BJ (cell line): ENCODE data around the gene TP53RK. TPM values are rescaled to one million over a fixed set of nuclear protein-coding genes. Genes with fewer than 3 reads are reported as not detected.

Source experiments
- CTCF ChIA-PET: fragments of 350-600 bp; formaldehyde crosslinking; extraction: SDS; loops from one replicate; lab custom pipeline; 2021; ENCODE audit warnings: antibody characterized with exemption, inconsistent platforms; lab: Yijun Ruan, JAX
- POLR2A ChIA-PET: fragments of 300-600 bp; sonication (Branson Sonifier 250); formaldehyde crosslinking; extraction: SDS; loops from one replicate; lab custom pipeline; 2021; ENCODE audit warnings: antibody characterized with exemption; lab: Charles Lee
- DNase-seq: peaks from one replicate; pipeline ENCODE4 v3.0.0-alpha.2; 2011; ENCODE audit warnings: low read depth
- H3K27me3 ChIP-seq: 2 replicates; pipeline ENCODE4 v1.6.0; 2011; ENCODE audit warnings: low read length; ENCODE audit not compliant: control insufficient read depth, insufficient read depth
- H3K36me3 ChIP-seq: 2 replicates; pipeline ENCODE4 v1.5.1; 2011; ENCODE audit warnings: low read length; ENCODE audit not compliant: control insufficient read depth, insufficient read depth
- H3K4me3 ChIP-seq: 2 replicates; pipeline ENCODE4 v1.5.1; 2011; ENCODE audit warnings: low read depth, mild to moderate bottlenecking, control low read depth, low read length
- CTCF ChIP-seq: IDR thresholded peaks from 2 replicates; pipeline ENCODE4 v1.5.1; 2011; ENCODE audit warnings: low read depth, mild to moderate bottlenecking, control low read depth, inconsistent platforms, low read length, moderate library complexity; ENCODE audit not compliant: insufficient read depth
- polyA plus RNA-seq: library from polyadenylated mRNA; depleted of rRNA; stranded (reverse); fragments of >200 nt; gene quantifications from 2 replicates; pipeline ENCODE4 v1.2.3, GENCODE V29; 2011

Gene TP53RK
- polyA plus RNA-seq, 1 experiment: 7.2 TPM

- no peak for TF ChIP-seq CTCF
- Histone ChIP-seq H3K4me3 (no peak overlapping the region), H3K36me3 (no peaks in the 10 kb centered on the region), H3K27me3 (no peaks in the 10 kb centered on the region)
- CTCF ChIA-PET: interaction anchor here (0.8 to 1.1 kb wide), 2 partner anchors 10 to 12 kb away, joined by 3 read pairs; no protein-coding TSS in a partner anchor
- POLR2A ChIA-PET: no interaction called here
- no peak for DNase-seq
Measured at GRCh38 chr20:46640536-46641311, 48.5 kb downstream of the TP53RK start.

GRCh38 chr20:46640044-46640443 is 49.2 kb downstream of the TP53RK start:
- H3K36me3 ChIP-seq: no peaks in the 10 kb centered on the region
- TF ChIP-seq CTCF: no peak
- ChIA-PET CTCF (interaction anchor here (1.1 kb wide), 1 partner anchor 10 kb away, joined by 3 read pairs; no protein-coding TSS in a partner anchor), POLR2A (no interaction called here)
- DNase-seq: no peak
- H3K27me3 ChIP-seq: no peaks in the 10 kb centered on the region
- H3K4me3 ChIP-seq: no peak overlapping the region

- Histone ChIP-seq H3K27me3 (no peaks in the 10 kb centered on the region), H3K4me3 (no peak overlapping the region), H3K36me3 (no peaks in the 10 kb centered on the region)
- no peak for TF ChIP-seq CTCF
- CTCF ChIA-PET: no interaction called here
- no peak for DNase-seq
- POLR2A ChIA-PET: no interaction called here
Measured at GRCh38 chr20:46639587-46639986, 49.7 kb downstream of the TP53RK start.

- no peaks in the 10 kb centered on the region for H3K36me3 ChIP-seq
- TF ChIP-seq CTCF: no peak
- no peak overlapping the region for H3K4me3 ChIP-seq
- DNase-seq: no peak
- no peaks in the 10 kb centered on the region for H3K27me3 ChIP-seq
- CTCF ChIA-PET: no interaction called here
- POLR2A ChIA-PET: no interaction called here
Measured at GRCh38 chr20:46638898-46639274, 50.4 kb downstream of the TP53RK start.

- CTCF ChIA-PET: no interaction called here
- H3K4me3 ChIP-seq: no peak overlapping the region
- no peak for TF ChIP-seq CTCF
- no peaks in the 10 kb centered on the region for H3K27me3 ChIP-seq
- DNase-seq: no peak
- no peaks in the 10 kb centered on the region for H3K36me3 ChIP-seq
- POLR2A ChIA-PET: no interaction called here
Measured at GRCh38 chr20:46638134-46638897, 50.9 kb downstream of the TP53RK start.
